Upper lobe of left lung (tissue), 4 donors: Measurements from ENCODE around the gene ULK3.

ENCODE experiments used
- CTCF ChIP-seq, 6 experiments: fragments of 450-650 bp in 4 of 6; fragments of 200-600 bp in 2 of 6; sonication (generic) in 2 of 6; IDR thresholded peaks; one replicate each; pipeline ENCODE4 v1.5.1; 2016 to 2019; ENCODE audit warnings: antibody characterized with exemption in 6 of 6
- EP300 ChIP-seq, 4 donors: sonication (generic); formaldehyde crosslinking; IDR thresholded peaks; one replicate each; pipeline ENCODE4 v1.5.1; 2017; ENCODE audit warnings: antibody characterized with exemption in 4 of 4, control low read depth in 2 of 4
- POLR2A ChIP-seq, 4 donors: fragments of 450-650 bp; IDR thresholded peaks; one replicate each; pipeline ENCODE4 v1.5.1; 2016 to 2017; ENCODE audit warnings: antibody characterized with exemption in 4 of 4, mild to moderate bottlenecking in 2 of 4
- POLR2AphosphoS5 ChIP-seq, 2 donors: sonication (generic); formaldehyde crosslinking; IDR thresholded peaks; one replicate each; pipeline ENCODE4 v1.5.1; 2017; ENCODE audit warnings: antibody characterized with exemption in 2 of 2

GRCh38 chr15:74820056-74820455 lies 22.9 kb downstream of the ULK3 start:
- no peak for TF ChIP-seq CTCF (IDR thresholded peaks at IDR 0.05)
- TF ChIP-seq POLR2AphosphoS5 (IDR thresholded peaks at IDR 0.05), result no peak
- no peak for TF ChIP-seq POLR2A (IDR thresholded peaks at IDR 0.05)
- no peak for TF ChIP-seq EP300 (IDR thresholded peaks at IDR 0.05)
